GM19328 (cell line): ENCODE measurements around the gene KCNG4.

Experiments used
- ATAC-seq: cut with Tn5 transposase; IDR thresholded peaks from one replicate; pipeline ENCODE4 v1.9.1; 2021; ENCODE audit warnings: mild to moderate bottlenecking, moderate library complexity; ENCODE audit not compliant: unreplicated experiment

KCNG4 gene, protein sequence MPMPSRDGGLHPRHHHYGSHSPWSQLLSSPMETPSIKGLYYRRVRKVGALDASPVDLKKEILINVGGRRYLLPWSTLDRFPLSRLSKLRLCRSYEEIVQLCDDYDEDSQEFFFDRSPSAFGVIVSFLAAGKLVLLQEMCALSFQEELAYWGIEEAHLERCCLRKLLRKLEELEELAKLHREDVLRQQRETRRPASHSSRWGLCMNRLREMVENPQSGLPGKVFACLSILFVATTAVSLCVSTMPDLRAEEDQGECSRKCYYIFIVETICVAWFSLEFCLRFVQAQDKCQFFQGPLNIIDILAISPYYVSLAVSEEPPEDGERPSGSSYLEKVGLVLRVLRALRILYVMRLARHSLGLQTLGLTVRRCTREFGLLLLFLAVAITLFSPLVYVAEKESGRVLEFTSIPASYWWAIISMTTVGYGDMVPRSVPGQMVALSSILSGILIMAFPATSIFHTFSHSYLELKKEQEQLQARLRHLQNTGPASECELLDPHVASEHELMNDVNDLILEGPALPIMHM

DNA sequence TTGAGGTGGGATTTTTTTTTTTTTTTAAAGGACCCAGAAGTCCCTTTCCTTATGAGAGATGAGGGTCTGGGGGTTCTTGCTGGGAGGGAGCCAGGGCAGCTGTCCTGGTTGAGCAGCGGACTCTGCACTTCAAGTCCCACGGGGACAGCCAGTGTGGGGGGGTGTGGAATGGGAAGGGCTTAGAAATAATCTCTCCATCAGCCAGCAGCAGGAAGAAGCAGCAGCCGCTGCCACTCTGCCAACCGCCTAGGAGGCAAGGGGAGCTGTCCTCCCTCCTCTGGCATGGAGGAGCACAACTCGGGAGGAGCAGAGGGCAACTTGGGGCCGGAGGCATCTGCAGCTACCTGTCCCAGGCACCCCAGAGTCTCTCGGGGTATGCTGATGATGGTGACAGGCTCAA lies at the start of gene KCNG4:
Gene KCNG4, minus strand, starts transcription at position 104 of the 400 bp plus-strand sequence. CDS start 2,527 bp downstream, outside the sequence.
- no peak for ATAC-seq

DNA sequence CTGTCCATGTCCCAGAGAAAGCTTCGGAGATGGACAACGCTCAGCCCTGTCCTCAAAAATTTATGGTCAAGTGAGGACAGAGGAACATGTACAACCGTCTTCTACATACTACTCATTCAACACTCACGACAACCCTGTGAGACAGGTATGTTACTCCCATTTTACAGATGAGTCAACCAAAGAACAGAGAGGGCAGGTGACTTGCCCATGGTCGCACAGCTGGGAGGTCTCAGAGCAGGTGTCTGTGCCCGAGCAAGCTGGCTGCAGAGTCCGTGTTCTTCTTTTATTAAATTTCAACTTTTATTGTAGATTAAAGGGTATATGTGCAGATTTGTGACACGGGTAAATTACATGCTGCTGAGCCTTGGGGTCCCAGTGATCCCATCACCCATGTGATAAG lies 49.1 kb upstream of the KCNG4 start:
- no peak for ATAC-seq

DNA sequence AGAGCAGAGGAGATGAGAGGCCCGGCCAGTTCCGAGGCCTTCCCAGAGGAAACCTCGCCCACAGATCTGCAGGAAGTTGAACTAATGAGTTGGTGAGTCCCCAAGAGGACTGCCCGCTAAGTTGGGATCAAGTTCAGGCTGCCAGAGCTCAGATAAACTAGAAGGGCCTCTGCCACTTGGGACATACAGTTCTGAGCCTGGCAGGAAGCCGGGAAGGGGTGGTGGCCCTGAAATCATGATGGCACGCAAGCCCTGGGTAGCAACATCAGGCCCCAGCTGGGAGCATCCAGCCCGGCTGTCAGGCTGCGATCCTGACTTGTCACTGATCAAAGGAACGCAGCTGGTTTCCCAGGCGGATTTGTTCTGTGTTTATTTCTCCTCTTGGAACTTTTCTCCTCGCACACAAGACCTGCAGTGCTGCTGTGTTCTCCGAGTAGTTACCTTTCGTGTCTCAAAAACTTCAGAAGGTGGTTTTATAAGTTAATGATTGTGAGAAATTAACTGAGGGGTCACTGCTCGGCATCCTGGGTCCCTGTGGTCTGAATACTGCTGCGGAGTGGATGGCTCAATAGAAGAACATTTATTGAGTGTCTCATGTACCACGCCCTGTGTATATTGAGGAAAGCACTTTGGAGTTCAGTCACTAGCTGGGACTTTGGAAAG lies 46.9 kb upstream of the KCNG4 start:
- ATAC-seq = no peak

DNA sequence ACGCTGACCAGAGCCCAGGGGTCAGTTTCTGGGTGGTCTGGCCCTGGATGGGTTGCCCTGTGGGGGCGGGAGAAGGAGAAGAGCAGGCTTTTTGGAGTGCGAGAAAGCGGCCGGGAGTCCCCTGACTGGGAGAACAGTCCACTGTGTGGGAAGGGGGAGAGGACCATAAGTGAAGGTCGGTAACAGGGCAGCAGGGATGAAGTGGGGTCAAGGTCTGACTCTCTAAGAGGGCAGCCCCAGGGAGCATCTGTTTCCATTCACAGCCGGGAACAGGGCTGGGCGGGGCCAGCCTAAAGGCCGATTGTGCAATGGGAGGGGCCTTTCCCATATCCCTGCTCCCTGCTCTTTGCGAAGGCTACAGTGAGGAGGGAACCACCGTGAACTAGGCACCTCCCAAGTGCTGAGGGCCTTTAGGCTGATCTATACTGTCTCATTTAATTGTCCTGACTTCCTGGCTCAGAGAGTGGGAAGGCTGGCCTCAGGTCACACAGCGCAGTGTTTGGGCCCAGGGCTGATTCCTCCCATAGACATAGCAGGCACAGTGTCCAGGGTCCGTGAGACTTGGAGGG lies 44.4 kb upstream of the KCNG4 start:
- no peak for ATAC-seq

DNA sequence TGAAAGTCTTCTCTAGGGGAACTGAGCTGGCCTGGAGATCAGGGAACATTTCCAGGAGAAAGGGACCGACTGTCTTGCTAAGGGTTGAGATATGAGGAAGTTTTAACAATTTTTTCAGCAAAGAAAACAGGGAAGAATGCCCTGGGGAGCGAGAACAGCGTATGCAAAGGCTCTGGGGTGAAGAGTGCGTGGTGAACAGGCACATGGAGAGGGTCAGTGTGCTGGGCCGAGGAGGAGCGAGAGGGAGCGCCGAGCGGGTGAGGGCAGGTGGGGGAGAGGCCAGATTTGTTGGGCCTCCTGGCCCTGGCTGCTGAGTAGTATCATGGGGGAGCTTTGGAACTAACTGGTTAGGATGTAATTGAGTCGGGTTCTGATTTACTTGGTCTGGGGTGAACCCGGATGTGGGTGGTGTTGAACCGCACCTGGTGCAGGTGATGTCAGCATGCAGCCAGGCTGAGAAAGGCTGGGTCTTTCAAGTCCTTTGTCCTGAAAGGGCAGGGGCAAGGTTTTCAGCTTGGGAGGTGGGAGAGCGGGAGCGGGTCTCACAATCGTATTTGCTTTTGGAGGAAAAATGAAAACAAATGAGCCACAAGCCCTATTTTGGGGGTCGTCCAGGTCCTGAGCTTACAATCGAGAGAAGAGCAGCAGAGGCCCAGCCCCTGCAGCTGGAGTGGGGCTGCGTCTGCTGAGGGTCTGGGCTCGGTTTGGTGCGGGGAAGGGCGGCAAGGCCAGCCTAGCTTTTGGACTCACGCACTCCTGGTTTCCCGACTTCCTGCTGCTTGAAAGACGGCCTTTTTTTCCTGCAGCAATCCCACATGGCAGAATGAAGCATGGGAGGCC lies 43.7 kb upstream of the KCNG4 start:
- ATAC-seq = no peak

DNA sequence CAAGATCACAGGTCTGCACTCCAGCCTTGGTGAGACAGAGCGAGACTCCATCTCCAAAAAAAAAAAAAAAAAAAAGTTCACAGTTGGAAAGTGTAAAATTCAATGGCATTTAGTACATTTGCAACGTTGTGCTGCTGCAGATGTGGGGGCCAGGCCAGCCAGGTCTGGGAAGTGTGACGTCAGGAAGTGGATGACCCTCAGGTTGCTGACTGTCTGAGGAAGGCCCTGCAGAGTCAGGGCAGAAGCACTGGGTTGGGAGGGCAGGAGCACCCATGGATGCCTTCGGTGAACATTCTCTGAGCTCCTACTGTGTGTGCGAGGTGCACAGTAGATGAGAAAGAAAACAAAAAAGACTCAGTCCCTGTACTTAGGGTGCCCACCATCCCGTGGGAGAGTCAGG lies 42.7 kb upstream of the KCNG4 start:
- ATAC-seq = no peak

DNA sequence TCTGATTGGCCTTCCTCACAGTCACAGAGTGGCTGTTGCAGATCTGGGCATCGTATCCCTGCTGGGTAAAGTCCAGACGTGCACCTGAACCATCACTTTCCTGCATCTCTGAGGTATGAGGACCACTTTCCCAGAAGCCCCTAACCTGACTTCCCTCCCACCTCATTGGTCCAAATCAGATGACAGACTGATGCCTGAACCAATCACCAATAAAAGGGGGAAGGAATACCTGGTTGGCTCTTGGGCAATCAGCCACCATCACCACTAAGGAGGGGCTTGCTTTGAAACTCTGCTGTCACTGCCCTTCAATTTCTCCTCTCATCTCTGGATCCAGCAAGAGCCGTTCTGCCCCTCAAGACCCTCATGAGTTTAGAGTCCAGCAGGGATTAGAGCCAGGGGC lies 41.3 kb upstream of the KCNG4 start:
- ATAC-seq = no peak

DNA sequence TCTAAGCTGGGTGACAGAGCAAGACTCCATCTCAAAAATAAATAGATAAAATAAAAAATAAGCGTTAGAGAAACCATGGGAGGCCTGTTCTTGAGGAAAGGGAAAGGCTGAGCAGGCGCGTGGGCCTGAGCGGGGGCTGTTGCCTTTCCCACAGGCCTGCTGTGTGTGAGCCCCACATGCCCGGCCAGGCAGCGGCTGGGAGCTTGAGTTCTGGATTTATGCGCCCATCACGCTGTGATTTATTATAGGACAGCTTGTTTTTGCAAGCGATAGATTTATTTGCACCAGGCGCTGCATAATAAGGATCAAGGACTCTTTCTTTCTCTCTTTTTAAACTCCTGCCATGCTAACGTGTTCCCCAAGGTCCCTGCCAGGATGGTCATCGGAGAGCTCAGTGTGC lies 40.1 kb upstream of the KCNG4 start:
- no peak for ATAC-seq

DNA sequence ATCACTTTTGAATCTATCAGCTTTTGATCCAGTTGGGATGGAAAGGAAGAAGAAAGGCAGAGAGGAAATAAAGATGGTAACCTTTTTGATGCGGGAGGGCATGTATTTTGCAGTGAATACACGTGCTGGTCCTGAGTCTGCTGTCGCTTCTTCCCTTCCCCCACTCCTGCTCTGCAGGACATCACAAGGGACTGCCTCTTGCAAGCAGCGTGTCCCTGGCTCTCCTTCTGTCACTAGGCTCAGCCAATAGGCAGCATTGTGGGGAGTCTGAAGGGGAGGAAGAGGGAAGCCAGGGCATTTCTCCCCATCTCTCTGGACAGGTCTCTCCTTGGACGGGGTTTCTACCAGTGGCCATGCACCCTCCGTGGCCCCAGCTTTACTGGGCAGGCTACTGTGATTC lies 39.2 kb upstream of the KCNG4 start:
- no peak for ATAC-seq

DNA sequence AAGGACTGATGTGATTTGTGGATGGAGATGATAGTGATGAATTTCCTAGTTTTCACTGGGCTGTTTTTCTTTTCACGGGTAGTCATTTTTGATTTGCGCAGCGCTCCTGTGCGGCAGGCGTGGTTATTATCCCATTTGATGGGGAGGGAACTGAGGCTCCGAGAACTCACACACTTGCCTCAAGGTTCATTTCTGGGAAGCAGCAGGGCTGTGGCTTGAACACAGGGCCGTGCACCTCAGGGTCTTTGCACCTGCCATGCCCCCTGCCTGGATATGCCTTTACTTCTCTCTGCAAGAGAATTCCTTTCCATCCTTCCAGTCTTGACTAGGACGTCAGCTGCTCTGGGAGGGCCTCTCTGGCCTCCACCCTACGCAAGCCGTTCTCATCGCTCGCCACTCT lies 38.5 kb upstream of the KCNG4 start:
- no peak for ATAC-seq

DNA sequence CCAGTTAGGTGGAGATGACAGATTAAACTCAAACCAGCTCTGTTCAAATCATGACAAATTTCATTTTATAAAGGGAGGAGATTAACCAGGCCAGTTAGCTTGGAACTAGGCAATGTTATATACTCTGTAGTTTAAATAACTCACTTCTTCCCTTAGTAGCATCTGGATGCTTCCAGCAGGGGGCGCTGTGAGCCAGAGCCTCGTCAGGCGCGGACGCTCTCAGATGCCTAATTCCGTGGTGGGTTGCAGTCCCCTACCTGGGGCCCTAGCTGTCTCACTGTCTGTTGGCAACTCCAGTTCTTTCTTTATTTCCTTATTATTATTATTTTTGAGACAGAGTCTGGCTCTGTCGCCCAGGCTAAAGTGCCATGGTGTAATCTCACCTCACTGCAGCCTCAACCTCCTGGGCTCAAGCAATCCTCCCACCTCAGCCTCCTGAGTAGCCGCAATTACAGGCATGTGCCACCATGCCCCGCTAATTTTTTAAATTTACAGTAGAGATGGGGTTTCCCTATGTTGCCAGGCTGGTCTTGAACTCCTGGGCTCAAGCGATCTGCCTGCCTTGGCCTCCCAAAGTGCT lies 37.5 kb upstream of the KCNG4 start:
- no peak for ATAC-seq

DNA sequence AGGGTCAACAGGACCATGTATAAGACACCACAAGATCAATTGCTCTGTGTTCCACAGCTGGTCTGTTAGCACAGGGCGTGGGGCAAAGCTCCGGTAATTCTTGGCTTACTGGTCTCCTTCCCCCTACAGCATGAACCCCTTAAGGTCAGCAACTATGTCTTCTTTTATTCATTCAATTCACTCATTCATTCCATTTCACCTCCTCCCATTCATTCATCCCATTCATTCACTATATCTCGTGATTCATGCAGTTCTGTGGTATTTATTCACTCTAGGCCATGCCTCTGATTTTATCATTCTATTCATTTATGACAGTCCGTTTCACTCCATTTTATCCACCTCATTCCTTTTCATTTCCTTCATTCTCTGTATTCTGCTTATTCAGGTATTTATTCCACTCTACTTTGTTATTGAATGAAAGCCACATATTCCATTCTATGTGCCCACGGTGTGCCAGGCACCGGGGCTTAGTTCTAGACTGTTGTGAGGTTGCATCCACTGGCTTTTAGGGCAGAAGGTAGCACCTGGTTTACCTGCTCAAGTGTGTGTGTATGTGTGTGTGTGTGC lies 35.9 kb upstream of the KCNG4 start:
- no peak for ATAC-seq

DNA sequence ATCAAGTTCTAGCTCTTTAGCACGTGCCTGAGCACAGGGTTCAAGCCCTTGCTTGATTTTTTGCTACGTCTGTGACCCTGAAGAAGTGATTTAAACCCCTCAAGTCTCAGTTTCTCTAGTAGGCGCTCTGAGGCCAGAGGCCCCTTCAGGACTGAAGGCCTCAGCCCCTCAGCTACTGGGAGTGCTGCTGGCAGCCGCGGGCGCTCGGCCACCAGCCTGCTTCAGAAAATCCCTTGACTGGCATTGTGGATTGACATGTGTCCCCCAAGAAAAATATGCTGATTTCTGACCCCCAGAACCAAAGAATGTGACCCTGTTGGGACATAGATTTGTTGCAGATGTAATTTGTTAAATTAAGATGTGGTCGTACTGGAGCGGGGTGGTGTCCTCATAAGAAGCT lies 34.7 kb upstream of the KCNG4 start:
- ATAC-seq = no peak

DNA sequence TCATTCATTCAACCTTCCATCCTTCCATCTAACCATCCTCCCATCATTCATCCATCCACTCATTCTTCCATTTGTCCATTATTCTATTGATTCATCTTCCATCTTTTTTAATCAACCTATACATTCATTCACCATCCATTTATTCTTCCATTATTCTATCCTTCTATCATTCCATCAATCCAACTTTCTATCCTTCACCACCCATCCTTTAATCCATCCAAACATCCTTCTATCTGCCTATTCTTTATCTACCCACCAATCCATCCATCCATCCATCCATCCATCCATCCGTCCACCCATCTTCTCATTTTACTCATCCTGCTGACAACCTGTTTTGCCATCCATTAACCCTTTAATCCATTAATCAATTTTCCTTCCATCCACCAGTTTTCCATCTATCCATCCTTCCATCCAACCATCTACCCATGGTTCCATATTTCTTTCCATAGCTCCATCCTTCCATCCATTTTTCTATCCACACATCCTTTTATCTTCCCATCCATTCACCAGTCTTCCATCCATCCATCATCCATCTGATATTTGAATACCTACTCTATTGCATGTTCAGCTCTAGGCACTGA lies 33.0 kb upstream of the KCNG4 start:
- ATAC-seq = no peak

DNA sequence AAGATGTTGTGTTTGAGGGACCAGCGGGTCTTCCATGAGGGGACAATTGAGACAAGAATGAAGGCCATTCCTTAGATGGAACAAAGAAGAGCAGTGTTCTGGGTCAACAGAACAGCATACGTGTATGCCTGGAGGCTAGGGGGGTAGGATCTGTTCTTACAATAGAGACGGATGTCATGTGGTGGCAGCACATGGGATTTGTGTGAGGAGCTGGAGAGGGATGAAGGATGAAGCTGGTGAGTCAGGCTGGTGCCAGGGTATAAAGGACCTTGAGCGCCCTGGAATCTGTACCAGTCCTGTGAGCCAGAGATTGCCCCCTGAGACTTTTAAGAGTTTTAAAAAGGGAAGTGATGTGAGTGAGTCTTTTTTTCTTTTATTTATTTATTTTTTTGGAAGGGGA lies 32.1 kb upstream of the KCNG4 start:
- no peak for ATAC-seq

DNA sequence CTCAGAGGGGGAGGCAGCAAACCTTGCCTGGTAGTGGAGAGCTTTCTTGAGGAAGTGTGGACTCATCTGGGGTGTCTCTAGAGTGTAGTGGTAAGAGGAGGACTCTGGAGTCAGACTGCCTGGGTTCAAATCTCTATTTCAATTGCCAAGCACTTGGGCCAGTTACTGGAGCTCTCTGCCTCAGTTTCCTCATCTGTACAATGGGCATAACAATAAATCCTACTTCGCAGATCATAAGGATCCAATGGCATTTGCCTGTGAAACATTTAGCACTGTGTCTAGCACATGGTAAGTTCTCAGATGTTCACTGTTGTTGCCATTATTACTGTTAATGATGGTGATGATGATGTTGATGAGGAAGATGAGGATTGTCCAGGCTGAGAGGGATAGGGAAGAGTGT lies 31.2 kb upstream of the KCNG4 start:
- no peak for ATAC-seq

DNA sequence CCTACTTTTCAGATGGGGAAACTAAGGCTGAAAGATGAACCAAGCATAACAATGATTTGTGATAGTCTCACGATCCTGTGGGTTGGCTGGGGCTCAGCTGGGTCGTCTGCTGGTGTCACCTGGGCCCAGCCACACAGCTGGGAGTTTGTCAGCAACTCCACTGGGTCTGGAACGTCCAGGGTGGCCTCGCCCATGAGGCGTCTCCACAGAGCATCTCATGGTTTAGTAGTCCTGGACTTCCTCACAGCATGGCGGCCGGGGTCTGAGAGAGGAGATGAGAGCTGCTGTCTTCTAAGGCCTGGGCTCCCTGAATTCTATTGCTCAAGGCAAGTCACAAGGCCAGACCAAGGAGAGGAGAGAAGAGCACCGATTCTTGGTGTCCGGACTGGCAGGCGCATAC lies 30.7 kb upstream of the KCNG4 start:
- ATAC-seq = no peak

DNA sequence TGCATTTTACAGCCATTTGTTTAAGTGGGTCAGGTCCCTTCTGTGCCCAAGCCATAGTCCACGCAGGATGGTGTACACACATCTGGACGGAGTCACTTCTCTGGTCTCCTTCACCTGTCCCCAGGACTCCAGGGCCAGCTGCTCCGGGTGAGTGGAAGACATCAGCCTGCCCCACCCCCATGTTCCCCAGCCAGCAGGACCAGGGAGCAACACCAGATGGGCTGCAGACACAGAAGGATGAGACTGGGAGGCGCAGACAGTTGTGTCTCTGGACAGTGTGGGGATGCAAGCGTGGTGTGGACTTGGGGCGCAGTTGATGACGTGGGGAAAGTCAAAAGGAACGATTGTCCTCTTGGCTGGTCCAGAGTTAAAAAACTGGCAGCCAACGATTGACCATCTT lies 30.3 kb upstream of the KCNG4 start:
- ATAC-seq = no peak

DNA sequence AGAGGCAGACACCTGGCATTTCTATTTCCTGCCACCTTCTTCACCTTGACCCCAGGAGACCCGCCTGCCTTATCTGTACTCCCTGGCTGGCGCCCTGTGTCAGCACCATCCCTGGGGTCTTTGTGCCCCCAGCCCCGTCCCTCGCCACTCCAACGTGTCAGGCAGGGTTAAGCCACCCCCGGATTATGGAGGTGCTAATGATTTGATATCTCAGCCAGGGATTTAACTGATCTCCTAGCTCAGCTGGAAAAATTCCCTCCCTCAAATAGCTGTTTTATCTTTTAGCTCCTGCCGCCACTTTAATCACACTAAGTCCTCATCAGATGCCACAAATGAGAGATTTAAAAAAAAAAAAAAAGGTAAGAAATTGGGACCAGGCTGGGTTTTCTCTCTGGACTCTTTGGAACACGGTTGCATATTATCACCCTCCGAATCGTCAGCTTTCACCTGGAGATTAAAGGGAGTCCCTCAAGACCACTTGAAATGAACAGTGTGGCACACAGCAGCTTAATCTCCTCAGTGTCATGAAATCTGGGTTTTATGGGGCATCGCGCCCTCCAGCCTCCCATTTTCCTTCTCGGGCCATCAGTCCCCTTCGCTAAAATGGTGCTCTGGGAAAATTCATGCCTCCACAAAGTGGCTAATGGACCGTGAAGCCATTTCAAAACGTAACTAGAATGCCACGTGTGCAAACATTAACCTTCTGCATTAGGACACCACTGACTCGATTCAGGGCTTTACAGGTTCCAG lies 28.7 kb upstream of the KCNG4 start:
- ATAC-seq = no peak
